GM06990 (cell line): ENCODE measurements around the gene ARFGEF3.

Source experiments
- DNase-seq: peaks from one replicate; pipeline ENCODE4 v3.0.0-alpha.2; 2011; ENCODE audit not compliant: insufficient read length; ENCODE audit errors: extremely low read depth
- H3K27me3 ChIP-seq: replicated peaks from 2 replicates; pipeline ENCODE4 v1.6.0; 2011; ENCODE audit warnings: low read length; ENCODE audit not compliant: control insufficient read depth, insufficient read depth
- H3K36me3 ChIP-seq: 2 replicates; pipeline ENCODE4 v1.5.1; 2011; ENCODE audit warnings: low read length; ENCODE audit not compliant: control insufficient read depth, insufficient read depth
- H3K4me3 ChIP-seq: replicated peaks from 2 replicates; pipeline ENCODE4 v1.5.1; 2011; ENCODE audit warnings: low read depth, mild to moderate bottlenecking, control low read depth, low read length
- TF ChIP-seq, protein P1 (sequence below): IDR thresholded peaks from 2 replicates; pipeline ENCODE4 v1.5.1; 2011; ENCODE audit warnings: low read length, control low read depth, mild to moderate bottlenecking, inconsistent platforms; ENCODE audit not compliant: insufficient read depth, poor library complexity, severe bottlenecking

Gene ARFGEF3

DNA sequence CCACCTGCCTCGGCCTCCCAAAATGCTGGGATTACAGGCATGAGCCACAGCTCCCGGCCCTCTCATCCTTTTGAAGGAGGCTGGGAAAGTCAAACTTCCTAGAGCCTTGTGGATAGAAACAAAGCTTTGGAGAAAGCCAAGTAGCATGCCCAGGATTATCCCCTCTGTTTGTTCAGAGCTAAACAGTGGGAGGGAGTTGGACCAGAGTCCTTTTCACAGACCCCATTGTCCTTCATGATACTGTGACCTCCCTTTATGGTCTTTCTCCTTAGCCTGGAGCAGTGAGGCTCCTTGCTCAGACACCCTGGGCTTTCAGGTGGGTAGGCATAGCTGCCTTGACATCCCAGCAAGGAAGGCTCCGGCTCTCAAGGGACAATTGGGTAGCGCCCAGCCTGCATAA is 25.4 kb downstream of the ARFGEF3 start:
- no peak overlapping the region for H3K4me3 ChIP-seq
- DNase-seq, result no peak

DNA sequence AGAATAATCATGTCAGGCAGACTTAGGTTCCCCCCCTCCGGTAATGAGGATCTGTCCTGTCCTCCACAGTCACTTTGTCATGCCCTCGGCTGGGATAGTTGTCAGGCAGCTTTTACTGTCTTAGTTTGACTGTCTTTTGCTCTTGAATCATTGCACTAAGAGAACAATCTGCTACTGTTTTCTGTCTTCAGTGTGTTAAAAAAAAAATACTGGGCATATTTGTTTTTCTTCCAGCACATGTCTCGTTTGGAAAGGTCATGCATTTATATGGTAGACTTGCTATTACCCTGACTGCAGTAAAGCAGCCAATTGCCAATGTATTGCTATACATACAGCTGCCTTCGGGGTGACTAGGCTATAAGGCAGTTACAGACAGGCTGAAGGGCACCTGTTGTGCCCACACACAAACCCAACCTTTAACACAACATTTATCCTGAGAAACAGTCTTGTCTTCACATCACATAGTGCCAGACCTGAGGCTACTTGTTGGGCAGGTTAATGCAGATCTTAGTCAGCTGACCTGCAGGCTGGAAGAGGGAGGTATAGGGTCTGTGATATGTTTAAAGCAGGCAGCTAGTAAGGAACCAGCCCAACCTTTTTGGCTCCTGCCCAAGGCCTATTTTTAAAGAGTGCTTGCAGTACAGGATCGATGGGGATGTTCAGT is 26.7 kb downstream of the ARFGEF3 start:
- TF ChIP-seq, protein P1, sequence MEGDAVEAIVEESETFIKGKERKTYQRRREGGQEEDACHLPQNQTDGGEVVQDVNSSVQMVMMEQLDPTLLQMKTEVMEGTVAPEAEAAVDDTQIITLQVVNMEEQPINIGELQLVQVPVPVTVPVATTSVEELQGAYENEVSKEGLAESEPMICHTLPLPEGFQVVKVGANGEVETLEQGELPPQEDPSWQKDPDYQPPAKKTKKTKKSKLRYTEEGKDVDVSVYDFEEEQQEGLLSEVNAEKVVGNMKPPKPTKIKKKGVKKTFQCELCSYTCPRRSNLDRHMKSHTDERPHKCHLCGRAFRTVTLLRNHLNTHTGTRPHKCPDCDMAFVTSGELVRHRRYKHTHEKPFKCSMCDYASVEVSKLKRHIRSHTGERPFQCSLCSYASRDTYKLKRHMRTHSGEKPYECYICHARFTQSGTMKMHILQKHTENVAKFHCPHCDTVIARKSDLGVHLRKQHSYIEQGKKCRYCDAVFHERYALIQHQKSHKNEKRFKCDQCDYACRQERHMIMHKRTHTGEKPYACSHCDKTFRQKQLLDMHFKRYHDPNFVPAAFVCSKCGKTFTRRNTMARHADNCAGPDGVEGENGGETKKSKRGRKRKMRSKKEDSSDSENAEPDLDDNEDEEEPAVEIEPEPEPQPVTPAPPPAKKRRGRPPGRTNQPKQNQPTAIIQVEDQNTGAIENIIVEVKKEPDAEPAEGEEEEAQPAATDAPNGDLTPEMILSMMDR, result no peak
- no peak for DNase-seq
- no peaks in the 10 kb centered on the region for H3K36me3 ChIP-seq
- no peak overlapping the region for H3K4me3 ChIP-seq
- peaks cover 1% of the 10 kb centered on the region; the same call in 1 of the 2 replicates for H3K27me3 ChIP-seq

More for the DNA sequence above, 25.4 kb downstream of the ARFGEF3 start:
- TF ChIP-seq, protein P1, result no peak
- Histone ChIP-seq H3K36me3 (no peaks in the 10 kb centered on the region), H3K27me3 (peaks cover 1% of the 10 kb centered on the region; the same call in 1 of the 2 replicates)

DNA sequence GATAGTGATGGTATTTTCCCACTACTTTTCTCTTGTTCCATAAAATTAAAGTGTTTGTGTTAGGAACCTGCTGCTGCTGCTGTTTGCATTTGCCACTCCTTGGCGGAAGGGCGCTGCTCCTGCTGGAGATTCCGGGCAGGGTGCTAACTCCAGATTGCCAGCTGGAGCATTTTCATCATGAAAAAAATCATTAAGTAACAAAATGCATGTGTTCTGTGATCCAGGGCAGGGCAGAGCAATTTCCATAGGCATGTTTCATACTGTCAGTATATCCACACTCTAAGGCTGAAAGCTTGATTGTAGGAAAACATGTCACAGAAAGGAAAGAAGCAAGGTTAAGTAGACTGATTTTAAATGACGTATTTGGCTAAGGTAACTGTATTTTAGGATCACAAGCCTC is 32.5 kb downstream of the ARFGEF3 start:
- TF ChIP-seq, protein P1, result no peak
- H3K36me3 ChIP-seq, result no peaks in the 10 kb centered on the region
- no peak overlapping the region for H3K4me3 ChIP-seq
- DNase-seq, result no peak
- no peaks in the 10 kb centered on the region for H3K27me3 ChIP-seq

DNA sequence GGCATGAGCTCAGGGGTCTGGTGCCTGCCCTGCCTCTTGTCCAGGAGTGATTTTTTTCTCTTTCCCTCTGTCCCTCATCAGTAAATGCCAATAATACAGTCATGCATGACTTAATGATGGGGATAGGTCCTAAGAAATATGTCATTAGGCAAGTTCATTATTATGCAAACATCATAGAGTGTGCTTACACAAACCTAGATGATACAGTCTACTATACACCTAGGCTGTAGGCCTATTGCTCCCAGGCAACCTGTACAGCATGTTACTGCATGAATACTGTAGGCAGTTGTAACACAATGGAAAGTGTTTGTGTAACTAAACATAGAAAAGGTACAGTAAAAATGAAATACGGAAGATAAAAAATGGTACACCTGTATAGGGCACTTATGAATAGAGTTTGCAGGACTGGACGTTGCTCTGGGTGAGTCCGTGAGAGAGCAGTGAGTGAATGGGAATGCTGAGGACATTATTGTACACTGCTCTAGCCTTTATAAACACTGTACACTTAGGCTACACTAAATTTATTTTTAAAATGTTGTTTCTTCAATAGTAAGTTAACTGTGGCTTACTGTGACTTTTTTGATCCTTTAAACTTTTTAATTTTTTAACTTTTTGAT is 34.5 kb downstream of the ARFGEF3 start:
- Histone ChIP-seq H3K4me3 (no peak overlapping the region), H3K27me3 (no peaks in the 10 kb centered on the region), H3K36me3 (no peaks in the 10 kb centered on the region)
- TF ChIP-seq, protein P1, result no peak
- no peak for DNase-seq

DNA sequence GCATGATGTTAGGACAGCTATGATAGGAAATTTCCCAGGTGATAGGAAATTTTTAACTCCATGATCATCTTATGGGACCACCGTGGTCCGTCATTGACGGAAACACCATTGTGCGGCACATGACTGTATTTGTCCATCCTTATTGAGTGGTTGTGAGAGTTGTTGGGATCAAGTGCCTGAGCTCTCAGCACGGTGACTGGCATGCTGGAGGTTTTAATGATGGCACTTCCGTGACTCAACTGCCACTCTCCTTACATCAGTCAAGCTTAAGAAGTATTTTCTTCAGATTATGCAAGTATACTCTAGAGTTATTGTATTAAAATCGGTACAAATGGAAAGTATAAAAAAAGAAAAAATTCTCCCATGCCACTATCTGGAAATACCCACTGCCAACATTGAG is 35.8 kb downstream of the ARFGEF3 start:
- Histone ChIP-seq H3K4me3 (no peak overlapping the region), H3K27me3 (no peaks in the 10 kb centered on the region), H3K36me3 (no peaks in the 10 kb centered on the region)
- no peak for DNase-seq
- TF ChIP-seq, protein P1, result no peak
